HepG2 (cell line): Measurements from ENCODE around the gene RRAD. TPM values are rescaled to one million over a fixed set of nuclear protein-coding genes. Genes with fewer than 3 reads are reported as not detected.

Experiments
- ATAC-seq: fragments of 200-7000 bp; cut with Tn5 transposase; 3 replicates; pipeline ENCODE4 v1.9.1; 2020; ENCODE audit warnings: mild to moderate bottlenecking, moderate library complexity
- BruUV-seq: library from RNA; stranded (reverse); fragments of 400-500 nt; replicated peaks from 2 replicates; lab custom pipeline; 2021; lab: Mats Ljungman, UMichigan
- CTCF ChIA-PET: fragments of 300-600 bp; formaldehyde crosslinking; extraction: SDS; loops from one replicate; lab custom pipeline; 2021; ENCODE audit warnings: low total read pairs, inconsistent platforms, low intra/inter-chr PET ratio; lab: Yijun Ruan, JAX
- POLR2A ChIA-PET: fragments of 350-600 bp; sonication (Branson Sonifier 250); formaldehyde crosslinking; loops from one replicate; lab custom pipeline; 2020; ENCODE audit warnings: antibody characterized with exemption, inconsistent platforms; lab: Yijun Ruan, JAX
- DNase-seq: peaks from one replicate; pipeline ENCODE4 v3.0.0-alpha.2; 2015; ENCODE audit warnings: low spot score
- FAIRE-seq: peaks from 3 replicates; lab custom pipeline; 2011; peaks lifted over from hg19 to GRCh38; lab: Jason Lieb, UNC
- H2AFZ ChIP-seq: one replicate; pipeline ENCODE4 v1.6.1; 2011; ENCODE audit warnings: low read length, inconsistent platforms
- H3K27ac ChIP-seq: fragments of 300-600 bp; 3 replicates; pipeline ENCODE4 v1.8.0; 2011; ENCODE audit warnings: mixed run types, mild to moderate bottlenecking, mixed read lengths, low read length, inconsistent platforms; ENCODE audit not compliant: insufficient read depth; ENCODE audit errors: extremely low read length
- H3K27me3 ChIP-seq, 2 experiments: fragments of 200-600 bp in 1 of 2; 2 replicates in 1 of 2; 3 replicates in 1 of 2; pipeline versions ENCODE4 v1.6.0 to v1.8.0; 2011; ENCODE audit warnings: low read length in 2 of 2, mild to moderate bottlenecking in 2 of 2, moderate library complexity in 2 of 2, inconsistent platforms in 1 of 2; ENCODE audit not compliant: insufficient read depth in 2 of 2, control insufficient read depth in 1 of 2
- H3K36me3 ChIP-seq, 2 experiments: fragments of 200-600 bp in 1 of 2; replicated peaks in 1 of 2; 2 replicates in 1 of 2; 3 replicates in 1 of 2; pipeline versions ENCODE4 v1.5.1 to v1.8.0; 2011; ENCODE audit warnings: low read length in 2 of 2, inconsistent platforms in 1 of 2; ENCODE audit not compliant: insufficient read depth in 2 of 2, control insufficient read depth in 1 of 2
- H3K4me1 ChIP-seq: 2 replicates; pipeline ENCODE4 v1.5.1; 2012; ENCODE audit warnings: low read length, inconsistent platforms; ENCODE audit not compliant: insufficient read depth
- H3K4me2 ChIP-seq: 2 replicates; pipeline ENCODE4 v1.6.0; 2011; ENCODE audit warnings: low read depth, low read length, inconsistent platforms
- H3K4me3 ChIP-seq, 3 experiments: fragments of 200-600 bp in 1 of 3; sonication (generic), shearing (Covaris generic) in 1 of 3; replicated peaks in 1 of 3; 2 replicates each; pipeline ENCODE4 v1.5.1; 2011 to 2016; ENCODE audit warnings: low read length in 3 of 3, inconsistent platforms in 2 of 3, low read depth in 2 of 3, mild to moderate bottlenecking in 2 of 3, control low read depth in 1 of 3, mixed read lengths in 1 of 3; ENCODE audit not compliant: insufficient read depth in 1 of 3
- H3K79me2 ChIP-seq: one replicate; pipeline ENCODE4 v1.6.1; 2011; ENCODE audit warnings: low read length, inconsistent platforms; ENCODE audit not compliant: insufficient read depth
- H3K9ac ChIP-seq: 2 replicates; pipeline ENCODE4 v1.6.0; 2011; ENCODE audit warnings: mild to moderate bottlenecking, low read depth, low read length, inconsistent platforms; ENCODE audit not compliant: insufficient read depth
- H3K9me3 ChIP-seq: 2 replicates; pipeline ENCODE4 v1.5.1; 2012; ENCODE audit warnings: mild to moderate bottlenecking, low read length
- H4K20me1 ChIP-seq: 2 replicates; pipeline ENCODE4 v1.6.0; 2011; ENCODE audit warnings: inconsistent platforms, mild to moderate bottlenecking, low read length, moderate library complexity; ENCODE audit not compliant: insufficient read depth
- GABPB1 ChIP-seq: IDR thresholded peaks from 2 replicates; pipeline ENCODE4 v1.6.1; 2016; ENCODE audit warnings: mild to moderate bottlenecking, missing genetic modification reagents, moderate library complexity, missing compliant biosample characterization
- GMEB2 ChIP-seq: IDR thresholded peaks from 2 replicates; pipeline ENCODE4 v1.6.1; 2016; ENCODE audit warnings: missing biosample characterization, missing genetic modification reagents, low read depth
- MEIS2 ChIP-seq: sonication (generic); formaldehyde crosslinking; IDR thresholded peaks from 2 replicates; pipeline ENCODE4 v1.9.0; 2021; ENCODE audit warnings: mild to moderate bottlenecking, missing genetic modification reagents
- NFIB ChIP-seq: sonication (generic); formaldehyde crosslinking; IDR thresholded peaks from 2 replicates; pipeline ENCODE4 v1.9.0; 2021; ENCODE audit warnings: missing genetic modification reagents, mild to moderate bottlenecking, borderline replicate concordance
- NKX3-1 ChIP-seq: sonication (generic); formaldehyde crosslinking; IDR thresholded peaks from 2 replicates; pipeline ENCODE4 v1.5.0; 2020; ENCODE audit warnings: missing genetic modification reagents
- PAX8 ChIP-seq: sonication (generic); formaldehyde crosslinking; IDR thresholded peaks from 2 replicates; pipeline ENCODE4 v1.8.0; 2022; ENCODE audit warnings: mild to moderate bottlenecking, missing genetic modification reagents, borderline replicate concordance
- SOX6 ChIP-seq, 2 experiments: fragments of 450-650 bp in 1 of 2; sonication (generic) in 1 of 2; formaldehyde crosslinking in 1 of 2; IDR thresholded peaks; 2 replicates each; pipeline versions ENCODE4 v1.4.0 to v1.6.1; 2017 to 2020; ENCODE audit warnings: antibody characterized with exemption in 1 of 2, mild to moderate bottlenecking in 1 of 2, missing genetic modification reagents in 1 of 2
- ZFP1 ChIP-seq: IDR thresholded peaks from 2 replicates; pipeline ENCODE4 v1.6.1; 2016
- ZNF18 ChIP-seq: sonication (generic); formaldehyde crosslinking; IDR thresholded peaks from 2 replicates; pipeline ENCODE4 v1.8.0; 2022; ENCODE audit warnings: mild to moderate bottlenecking, missing genetic modification reagents; ENCODE audit not compliant: insufficient replicate concordance
- ZNF343 ChIP-seq: sonication (generic); formaldehyde crosslinking; IDR thresholded peaks from 2 replicates; pipeline ENCODE4 v1.4.0; 2020; ENCODE audit warnings: mild to moderate bottlenecking, missing genetic modification reagents
- WGBS: methylation state at CpG from one replicate; pipeline ENCODE4 v1.1.6; 2017; ENCODE audit warnings: low lambda C conversion rate; 5-methylcytosine and 5-hydroxymethylcytosine counted together
- in situ Hi-C: cut with HindIII; loops from 2 replicates; pipeline ENCODE4 v1.10.0; 2017; ENCODE audit warnings: low pct_unique_long_range_greater_than_20kb; ENCODE audit not compliant: extremely low pct_ligation_motif_present
- intact Hi-C: fragments of 100-400 bp; cut with micrococcal nuclease; formaldehyde crosslinking; loops from one replicate; pipeline ENCODE4 v1.10.0; 2022; ENCODE audit not compliant: unreplicated experiment
- polyA plus RNA-seq, 8 experiments: library from polyadenylated mRNA; depleted of rRNA in 3 of 8; stranded (reverse) in 7 of 8; unstranded in 1 of 8; fragments of >200 nt; fragmentation: Illumina TruSeq in 4 of 8; extraction: Trizol in 4 of 8; gene quantifications; 2 replicates each; pipeline versions ENCODE4 v1.2.1 to v1.2.3, GENCODE V29; 2011 to 2016; ENCODE audit warnings: low read depth in 4 of 8, missing spikeins in 1 of 8, mixed read lengths in 1 of 8; ENCODE audit not compliant: insufficient read depth in 1 of 8
- total RNA-seq, 5 experiments: library from RNA; depleted of rRNA; stranded (reverse); fragments of >200 nt; fragmentation: Illumina TruSeq; extraction: Trizol; gene quantifications; 2 replicates each; pipeline ENCODE4 v1.2.3, GENCODE V29; 2016; ENCODE audit warnings: low read depth in 1 of 5
- TF ChIP-seq, protein P1 (sequence below): IDR thresholded peaks from 2 replicates; pipeline ENCODE4 v1.6.1; 2012; ENCODE audit warnings: low read depth, low read length, improper control_type of control experiment

RRAD gene
- total and polyA plus RNA-seq, 2 of the 13 experiments (the other 11 are each of a cell fraction or from before 2014, with no cell fraction given), result 0.80 to 1.1 TPM

DNA sequence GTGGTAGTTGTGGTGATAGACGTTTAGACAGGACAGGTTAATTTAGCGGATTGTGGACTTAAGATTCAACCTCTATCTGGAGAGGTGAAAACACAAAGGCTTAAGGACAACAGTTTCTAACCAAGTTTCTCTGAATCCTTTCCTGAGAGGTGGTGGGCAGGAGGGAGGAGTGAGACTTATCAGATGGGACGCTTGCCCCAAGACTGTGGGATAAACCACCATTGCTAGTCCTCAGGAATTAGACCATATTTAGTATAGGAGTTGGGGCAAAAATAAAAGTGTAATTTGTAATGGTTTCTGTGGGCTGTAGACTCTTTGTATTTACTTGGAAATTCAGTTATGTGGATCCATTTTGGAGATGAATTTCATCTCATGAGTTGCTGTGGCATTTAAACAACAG lies 38.4 kb downstream of the RRAD start (continued):
- TF ChIP-seq ZNF18 (CRISPR knock-in tag) (no peak), NKX3-1 (CRISPR knock-in tag) (no peak), SOX6 (IDR thresholded peaks at IDR 0.05) (no peak), SOX6 (CRISPR knock-in tag; IDR thresholded peaks at IDR 0.05) (no peak), ZFP1 (CRISPR knock-in tag) (no peak)

DNA sequence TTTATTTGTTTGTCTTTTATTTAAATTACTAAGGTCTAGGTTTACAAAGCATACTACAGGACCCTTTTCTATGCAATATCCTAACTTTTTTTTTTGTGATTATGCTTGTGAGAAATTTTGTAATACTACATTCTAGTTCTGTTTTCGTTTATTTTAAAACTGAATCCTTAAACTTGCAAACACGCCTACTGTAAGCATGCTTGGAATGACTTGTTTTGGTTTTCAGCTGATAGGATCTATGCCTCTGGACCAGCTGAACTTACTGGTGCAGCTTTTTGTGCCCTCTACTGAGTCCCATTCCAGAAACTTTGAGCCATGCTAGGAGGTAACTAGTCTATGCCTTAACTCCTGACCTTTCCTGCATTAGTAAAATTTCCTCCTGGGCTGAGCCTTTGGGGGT lies 39.0 kb downstream of the RRAD start:
- intact Hi-C loops, result no loop called here
- TF ChIP-seq ZNF343 (no peak), PAX8 (CRISPR knock-in tag) (no peak), GABPB1 (CRISPR knock-in tag) (no peak), NFIB (CRISPR knock-in tag) (no peak), MEIS2 (no peak), GMEB2 (no peak)
- TF ChIP-seq, protein P1, sequence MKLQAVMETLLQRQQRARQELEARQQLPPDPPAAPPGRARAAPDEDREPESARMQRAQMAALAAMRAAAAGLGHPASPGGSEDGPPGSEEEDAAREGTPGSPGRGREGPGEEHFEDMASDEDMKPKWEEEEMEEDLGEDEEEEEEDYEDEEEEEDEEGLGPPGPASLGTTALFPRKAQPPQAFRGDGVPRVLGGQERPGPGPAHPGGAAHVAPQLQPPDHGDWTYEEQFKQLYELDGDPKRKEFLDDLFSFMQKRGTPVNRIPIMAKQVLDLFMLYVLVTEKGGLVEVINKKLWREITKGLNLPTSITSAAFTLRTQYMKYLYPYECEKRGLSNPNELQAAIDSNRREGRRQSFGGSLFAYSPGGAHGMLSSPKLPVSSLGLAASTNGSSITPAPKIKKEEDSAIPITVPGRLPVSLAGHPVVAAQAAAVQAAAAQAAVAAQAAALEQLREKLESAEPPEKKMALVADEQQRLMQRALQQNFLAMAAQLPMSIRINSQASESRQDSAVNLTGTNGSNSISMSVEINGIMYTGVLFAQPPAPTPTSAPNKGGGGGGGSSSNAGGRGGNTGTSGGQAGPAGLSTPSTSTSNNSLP, result no peak
- ChIA-PET CTCF (no interaction called here), POLR2A (no interaction called here)
- Histone ChIP-seq H3K36me3 (peaks cover 17 to 33% of the 10 kb centered on the region in 2 experiments), H2AFZ (no peak overlapping the region), H3K27me3 (no peaks in the 10 kb centered on the region), H3K4me3 (no peak overlapping the region), H3K4me2 (no peak overlapping the region), H3K9ac (no peak overlapping the region), H3K9me3 (no peaks in the 10 kb centered on the region), H3K4me1 (peaks cover 23% of the 10 kb centered on the region), H3K79me2 (peaks cover 24% of the 10 kb centered on the region), H4K20me1 (no peaks in the 10 kb centered on the region), H3K27ac (no peak overlapping the region)
- TSS peak; percentile 8 for BruUV-seq
- in situ Hi-C loops, result no loop called here
- no peak for ATAC-seq
- no peak for DNase-seq
- 93% methylated on average over 2 of the region's 2 CpGs for WGBS
- no peak for FAIRE-seq
